ENCODE data around the gene CTNND2. TPM values are rescaled to one million over a fixed set of nuclear protein-coding genes. Genes with fewer than 3 reads are reported as not detected.
A peak's percentile ranks its signal among the peaks of the same experiment; 100 is the strongest.

The CTNND2 gene
- total and polyA plus RNA-seq, 9 of the 15 experiments (the other 6 are each of a cell fraction or from before 2014, with no cell fraction given): 0.03 to 0.35 TPM; not detected in 7

DNA sequence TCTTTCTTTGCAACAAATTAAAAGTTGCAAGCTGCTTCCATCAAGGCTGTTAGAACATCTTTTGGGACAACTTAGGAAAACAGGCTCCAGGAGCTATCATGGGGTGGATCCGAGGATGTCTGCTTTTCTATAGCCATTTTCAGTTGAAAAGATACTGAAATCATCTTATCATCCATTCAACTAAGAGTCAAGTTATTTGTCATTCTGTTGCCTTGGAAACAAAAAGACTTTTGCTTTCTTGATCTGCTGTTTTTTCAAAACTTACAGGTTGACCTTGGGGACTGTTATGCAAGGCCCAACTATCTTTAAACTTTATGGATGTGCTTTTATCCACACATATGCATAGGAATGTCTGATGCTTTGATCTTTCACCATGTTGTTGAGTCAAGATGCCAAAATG, 597.9 kb downstream of the CTNND2 start:
- Histone ChIP-seq H3K4me3 (no peak overlapping the region), H2AFZ (ENCODE audit: low read depth, low read length) (no peak overlapping the region), H4K20me1 (replicated peaks; ENCODE audit: control insufficient read depth, insufficient read depth, low read length) (no peaks in the 10 kb centered on the region), H3K9me1 (ENCODE audit: control insufficient read depth, insufficient read depth, low read length) (no peaks in the 10 kb centered on the region), H3K27me3 (ENCODE audit: control insufficient read depth in 2 of 2, insufficient read depth in 2 of 2, low read length in 2 of 2) (no peaks in the 10 kb centered on the region), H3K27ac (ENCODE audit: extremely low read depth, low read depth, low read length) (no peak overlapping the region), H3K9ac (ENCODE audit: insufficient read depth in 1 of 2, low read depth in 2 of 2, low read length in 2 of 2) (no peak overlapping the region), H3K79me2 (ENCODE audit: control insufficient read depth, insufficient read depth, low read length) (no peaks in the 10 kb centered on the region), H3K4me2 (ENCODE audit: insufficient read depth, low read length) (no peak overlapping the region), H3K9me3 (replicated peaks; ENCODE audit: control insufficient read depth, insufficient read depth, low read depth, low read length) (no peaks in the 10 kb centered on the region), H3K36me3 (ENCODE audit: control insufficient read depth, insufficient read depth, low read length) (no peaks in the 10 kb centered on the region), H3K4me1 (replicated peaks in 1 of 2; ENCODE audit: control insufficient read depth in 2 of 2, insufficient read depth in 2 of 2, low read length in 2 of 2) (no peaks in the 10 kb centered on the region)
- DNase-seq (ENCODE audit: extremely low read depth in 1 of 4, low spot score in 3 of 4): no peak
- FAIRE-seq: no peak
- 0% methylated on average over 1 of the region's 1 CpG for WGBS (ENCODE audit: insufficient coverage, low coverage, missing lambda C conversion rate)
- no peak for ATAC-seq
- ChIA-PET POLR2A (no interaction called here), CTCF (ENCODE audit: low intra/inter-chr PET ratio) (no interaction called here)
- in situ Hi-C loops (cut with MboI): no loop called here
- no TSS peak for BruUV-seq (replicated peaks)
- intact Hi-C loops (cut with micrococcal nuclease): no loop called here
- TF ChIP-seq, protein P1, sequence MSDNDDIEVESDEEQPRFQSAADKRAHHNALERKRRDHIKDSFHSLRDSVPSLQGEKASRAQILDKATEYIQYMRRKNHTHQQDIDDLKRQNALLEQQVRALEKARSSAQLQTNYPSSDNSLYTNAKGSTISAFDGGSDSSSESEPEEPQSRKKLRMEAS (CRISPR knock-in tag; IDR thresholded peaks at IDR 0.05): no peak
- TF ChIP-seq CC2D1A (IDR thresholded peaks at IDR 0.05) (no peak), MYNN (IDR thresholded peaks at IDR 0.05) (peak; percentile 84), MYNN (CRISPR knock-in tag; IDR thresholded peaks at IDR 0.05) (no peak), ZFP30 (CRISPR knock-in tag; IDR thresholded peaks at IDR 0.05; ENCODE audit: borderline replicate concordance) (no peak), RFX1 (IDR thresholded peaks at IDR 0.05) (peak; percentile 50)

DNA sequence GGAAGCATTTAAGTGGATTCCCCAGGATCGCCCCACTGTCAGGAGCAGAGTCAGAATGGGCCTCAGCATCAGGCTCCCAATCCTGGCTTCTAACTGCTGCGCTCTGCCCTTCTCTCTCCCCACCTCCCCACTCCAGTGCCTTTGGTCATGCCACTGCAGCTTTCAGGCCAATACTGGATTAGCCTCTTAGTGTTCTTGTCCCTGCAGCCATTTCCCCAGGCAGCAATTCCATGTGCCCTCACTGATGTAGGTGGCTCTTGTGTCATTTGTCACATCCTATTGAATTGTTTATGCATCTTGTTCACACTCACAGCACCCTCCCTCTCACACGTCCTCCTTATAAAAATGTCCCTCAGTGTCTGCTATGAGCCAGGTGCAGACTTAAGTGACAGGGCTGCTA, 599.0 kb downstream of the CTNND2 start:
- H4K20me1 ChIP-seq (replicated peaks; ENCODE audit: control insufficient read depth, insufficient read depth, low read length): no peaks in the 10 kb centered on the region
- POLR2A ChIA-PET: no interaction called here
- 0% methylated on average over 3 of the region's 3 CpGs for WGBS (ENCODE audit: insufficient coverage, low coverage, missing lambda C conversion rate)
- no peak overlapping the region for H3K9ac ChIP-seq (ENCODE audit: insufficient read depth in 1 of 2, low read depth in 2 of 2, low read length in 2 of 2)
- ATAC-seq (no peak), FAIRE-seq (no peak), DNase-seq (ENCODE audit: extremely low read depth in 1 of 4, low spot score in 3 of 4) (no peak)
- no peak overlapping the region for H3K4me3 ChIP-seq
- no peak overlapping the region for H2AFZ ChIP-seq (ENCODE audit: low read depth, low read length)
- no peaks in the 10 kb centered on the region for H3K9me3 ChIP-seq (replicated peaks; ENCODE audit: control insufficient read depth, insufficient read depth, low read depth, low read length)
- H3K27me3 ChIP-seq (ENCODE audit: control insufficient read depth in 2 of 2, insufficient read depth in 2 of 2, low read length in 2 of 2): no peaks in the 10 kb centered on the region; a peak in 1 of 5 replicates
- H3K36me3 ChIP-seq (ENCODE audit: control insufficient read depth, insufficient read depth, low read length): no peaks in the 10 kb centered on the region
- no peaks in the 10 kb centered on the region for H3K79me2 ChIP-seq (ENCODE audit: control insufficient read depth, insufficient read depth, low read length)
- no peak overlapping the region for H3K4me2 ChIP-seq (ENCODE audit: insufficient read depth, low read length)
- no peaks in the 10 kb centered on the region for H3K4me1 ChIP-seq (replicated peaks in 1 of 2; ENCODE audit: control insufficient read depth in 2 of 2, insufficient read depth in 2 of 2, low read length in 2 of 2)
- no TSS peak for BruUV-seq (replicated peaks)
- no peak overlapping the region for H3K27ac ChIP-seq (ENCODE audit: extremely low read depth, low read depth, low read length)
- in situ Hi-C loops (cut with MboI): no loop called here
- intact Hi-C loops (cut with micrococcal nuclease): no loop called here
- no peaks in the 10 kb centered on the region for H3K9me1 ChIP-seq (ENCODE audit: control insufficient read depth, insufficient read depth, low read length)
- CTCF ChIA-PET (ENCODE audit: low intra/inter-chr PET ratio): no interaction called here
- TF ChIP-seq, protein P2, sequence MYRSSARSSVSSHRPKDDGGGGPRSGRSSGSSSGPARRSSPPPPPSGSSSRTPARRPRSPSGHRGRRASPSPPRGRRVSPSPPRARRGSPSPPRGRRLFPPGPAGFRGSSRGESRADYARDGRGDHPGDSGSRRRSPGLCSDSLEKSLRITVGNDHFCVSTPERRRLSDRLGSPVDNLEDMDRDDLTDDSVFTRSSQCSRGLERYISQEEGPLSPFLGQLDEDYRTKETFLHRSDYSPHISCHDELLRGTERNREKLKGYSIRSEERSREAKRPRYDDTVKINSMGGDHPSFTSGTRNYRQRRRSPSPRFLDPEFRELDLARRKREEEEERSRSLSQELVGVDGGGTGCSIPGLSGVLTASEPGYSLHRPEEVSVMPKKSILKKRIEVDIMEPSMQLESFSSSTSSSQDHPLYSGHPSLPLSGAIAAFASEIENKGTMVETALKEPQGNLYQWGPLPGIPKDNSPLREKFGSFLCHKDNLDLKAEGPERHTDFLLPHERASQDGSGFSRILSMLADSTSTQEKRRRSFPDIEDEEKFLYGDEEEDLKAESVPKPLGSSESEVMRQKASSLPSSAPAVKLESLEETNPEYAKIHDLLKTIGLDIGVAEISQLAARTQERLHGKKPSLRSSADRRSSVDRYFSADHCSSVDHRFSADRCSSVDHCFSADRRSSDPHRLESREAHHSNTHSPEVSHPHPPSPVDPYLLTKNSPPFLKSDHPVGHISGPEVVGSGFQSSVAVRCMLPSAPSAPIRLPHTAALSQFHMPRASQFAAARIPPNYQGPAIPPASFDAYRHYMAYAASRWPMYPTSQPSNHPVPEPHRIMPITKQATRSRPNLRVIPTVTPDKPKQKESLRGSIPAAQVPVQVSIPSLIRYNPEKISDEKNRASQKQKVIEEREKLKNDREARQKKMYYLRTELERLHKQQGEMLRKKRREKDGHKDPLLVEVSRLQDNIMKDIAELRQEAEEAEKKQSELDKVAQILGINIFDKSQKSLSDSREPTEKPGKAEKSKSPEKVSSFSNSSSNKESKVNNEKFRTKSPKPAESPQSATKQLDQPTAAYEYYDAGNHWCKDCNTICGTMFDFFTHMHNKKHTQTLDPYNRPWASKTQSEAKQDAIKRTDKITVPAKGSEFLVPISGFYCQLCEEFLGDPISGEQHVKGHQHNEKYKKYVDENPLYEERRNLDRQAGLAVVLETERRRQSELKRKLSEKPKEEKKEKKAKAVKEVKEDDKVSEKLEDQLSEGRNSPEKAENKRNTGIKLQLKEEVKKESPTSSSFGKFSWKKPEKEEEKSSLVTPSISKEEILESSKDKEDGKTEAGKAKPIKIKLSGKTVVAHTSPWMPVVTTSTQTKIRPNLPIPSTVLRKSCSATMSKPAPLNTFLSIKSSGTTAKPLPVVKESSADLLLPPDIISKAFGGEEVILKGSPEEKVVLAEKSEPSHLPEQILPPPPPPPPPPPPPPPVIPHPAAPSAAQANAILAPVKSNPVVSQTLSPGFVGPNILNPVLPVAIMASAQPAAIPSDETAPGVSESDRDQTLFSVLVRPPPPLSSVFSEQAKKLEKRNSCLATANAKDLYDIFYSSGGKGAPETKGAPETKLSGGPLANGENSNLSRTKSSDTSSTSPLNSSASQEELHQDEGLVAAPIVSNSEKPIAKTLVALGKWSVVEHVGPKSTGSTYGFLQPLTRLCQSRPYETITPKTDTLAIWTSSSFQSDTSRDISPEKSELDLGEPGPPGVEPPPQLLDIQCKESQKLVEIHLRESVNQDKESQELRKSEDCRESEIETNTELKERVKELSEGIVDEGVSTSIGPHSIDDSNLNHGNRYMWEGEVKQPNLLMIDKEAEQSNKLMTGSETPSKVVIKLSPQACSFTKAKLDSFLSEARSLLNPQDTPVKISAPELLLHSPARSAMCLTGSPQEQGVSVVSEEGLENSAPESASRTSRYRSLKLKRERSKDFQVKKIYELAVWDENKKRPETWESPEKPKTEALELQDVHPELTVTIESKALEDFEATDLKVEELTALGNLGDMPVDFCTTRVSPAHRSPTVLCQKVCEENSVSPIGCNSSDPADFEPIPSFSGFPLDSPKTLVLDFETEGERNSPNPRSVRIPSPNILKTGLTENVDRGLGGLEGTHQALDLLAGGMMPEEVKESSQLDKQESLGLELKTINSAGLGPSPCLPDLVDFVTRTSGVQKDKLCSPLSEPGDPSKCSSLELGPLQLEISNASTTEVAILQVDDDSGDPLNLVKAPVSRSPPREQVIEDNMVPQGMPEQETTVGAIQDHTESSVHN (IDR thresholded peaks at IDR 0.05; ENCODE audit: borderline replicate concordance in 1 of 2, low read depth in 1 of 2): no peak

Data from K562 (cell line).